Motor neuron (in vitro differentiated cells): ENCODE measurements around the gene MYOM1. TPM values are rescaled to one million over a fixed set of nuclear protein-coding genes. Genes with fewer than 3 reads are reported as not detected.

Source experiments
- ATAC-seq, 8 experiments: fragments of 200-7000 bp; cut with Tn5 transposase; replicated peaks in 6 of 8; 2 replicates each; pipeline ENCODE4 v1.8.0; 2021; ENCODE audit warnings: mild to moderate bottlenecking in 8 of 8, moderate library complexity in 8 of 8
- H3K27ac ChIP-seq, 2 donors: fragments of 250-450 bp; sonication (Bioruptor Pico); 2 replicates each; pipeline ENCODE4 v1.9.0; 2021; ENCODE audit warnings: antibody characterized with exemption in 2 of 2, mild to moderate bottlenecking in 2 of 2, moderate library complexity in 1 of 2
- H3K4me1 ChIP-seq, 2 donors: fragments of 250-450 bp; sonication (Bioruptor Pico); replicated peaks in 1 of 2; 2 replicates each; pipeline ENCODE4 v1.6.1; 2021; ENCODE audit warnings: antibody characterized with exemption in 2 of 2, mild to moderate bottlenecking in 2 of 2, moderate library complexity in 1 of 2
- H3K4me3 ChIP-seq, 5 donors: fragments of 250-450 bp; sonication (Bioruptor Pico); 2 replicates each; pipeline ENCODE4 v1.9.0; 2021; ENCODE audit warnings: antibody characterized with exemption in 5 of 5, mild to moderate bottlenecking in 5 of 5, moderate library complexity in 4 of 5
- WGBS, 10 experiments: fragments of 450-650 bp; shearing (Covaris generic); methylation state at CpG; one replicate each; pipeline ENCODE4 v1.0.0; 2022; 5-methylcytosine and 5-hydroxymethylcytosine counted together
- in situ Hi-C, 9 experiments: fragments of 400-800 bp; cut with MboI; loops; one replicate each; pipeline ENCODE4 v1.15.0; 2021; ENCODE audit warnings: low sequenced_read_pairs in 9 of 9, low pct_unique_long_range_greater_than_20kb in 2 of 9; ENCODE audit not compliant: unreplicated experiment in 9 of 9
- total RNA-seq, 8 experiments: library from RNA; unstranded; fragments of 300-600 nt; gene quantifications; 2 replicates each; pipeline versions ENCODE4 v1.2.3 to v1.2.4, GENCODE V29; 2022

MYOM1 gene
- total RNA-seq, 8 experiments from 2014 or later = 0.42 to 4.4 (median 1.2) TPM

DNA sequence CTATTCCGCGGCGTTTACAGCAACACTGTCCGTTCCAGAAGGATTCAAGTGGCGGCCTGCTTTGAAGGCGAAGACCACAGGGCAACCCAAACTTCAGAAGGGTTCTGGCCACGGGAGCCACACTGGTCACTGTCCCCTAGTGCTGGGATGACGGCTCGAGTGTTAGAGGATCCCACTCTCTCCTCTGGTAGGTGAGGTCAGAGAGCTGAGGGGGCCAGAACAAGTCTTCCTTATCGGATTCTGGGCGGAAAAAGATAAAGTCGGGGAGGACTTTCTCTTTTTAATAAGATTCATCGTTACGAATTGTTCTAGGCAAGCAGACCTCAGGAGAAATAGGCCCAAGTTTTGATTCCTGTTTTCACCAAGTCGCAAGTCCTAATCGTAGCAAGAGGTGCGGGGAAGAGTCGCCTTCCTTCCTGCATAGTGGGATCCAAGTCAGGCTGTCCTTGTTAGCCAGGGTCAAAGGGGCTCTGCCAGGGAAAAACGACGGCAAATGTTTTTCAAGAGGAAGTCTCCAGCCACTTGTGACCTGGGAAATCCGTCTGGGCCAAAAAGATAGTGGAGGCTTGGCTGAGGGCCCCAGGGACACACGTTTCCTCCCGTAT is 27.0 kb upstream of the MYOM1 start:
- in situ Hi-C loops = loop anchor here in 6 of 9 experiments (10.0 to 25.0 kb wide), 2 partner anchors 302 to 309 kb away; no protein-coding TSS in a partner anchor

DNA sequence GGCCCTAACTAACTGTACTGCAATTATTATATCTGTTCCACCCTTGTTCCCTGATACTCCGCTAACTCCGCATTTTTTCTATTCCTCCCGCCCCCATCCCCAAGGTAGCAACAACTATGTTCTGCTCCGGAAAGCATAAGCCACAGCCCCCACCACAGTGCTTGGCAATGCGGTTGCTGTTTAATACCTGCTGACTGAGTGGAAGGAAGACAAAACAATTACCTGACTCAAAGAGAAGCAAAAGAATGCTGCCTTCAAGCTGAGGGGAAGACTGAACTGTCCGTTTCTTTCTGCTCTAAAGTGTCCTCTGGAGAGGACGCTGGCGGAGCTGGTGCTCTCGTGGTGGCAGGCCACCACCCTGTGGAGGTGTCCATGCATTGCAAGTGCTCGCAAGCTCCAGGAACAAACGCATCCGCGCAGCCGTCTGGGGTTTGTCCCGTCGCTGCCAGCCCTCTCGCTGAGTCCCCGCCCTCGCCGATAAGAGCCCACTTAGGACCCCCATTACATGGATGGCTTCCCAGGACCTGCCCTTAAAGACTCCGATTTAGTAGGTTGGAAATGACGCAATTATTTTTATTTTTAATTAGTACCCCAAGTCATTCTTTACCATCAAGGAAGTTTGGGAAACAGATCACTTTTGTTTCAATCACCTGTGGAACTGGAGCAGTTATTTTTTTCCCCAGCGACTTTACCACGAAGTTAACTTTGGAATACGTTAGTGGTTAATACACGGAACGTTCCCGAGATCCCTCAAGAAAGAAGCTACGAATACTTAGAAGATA is 26.3 kb upstream of the MYOM1 start:
- H3K27ac ChIP-seq = no peak overlapping the region
- H3K4me3 ChIP-seq = peak overlapping the region in 1 of 5 donors; percentile 6
- WGBS, 10 experiments = 6 to 95% (median 78%) methylated on average over 1 to 25 of the region's 29 CpGs
- peak; percentile 34 to 64 (median 47) for ATAC-seq
- in situ Hi-C loops = loop anchor here in 6 of 9 experiments (10.0 to 25.0 kb wide), 2 partner anchors 301 to 309 kb away; no protein-coding TSS in a partner anchor
- H3K4me1 ChIP-seq = peaks cover 2 to 6% of the 10 kb centered on the region in 2 donors

More for the DNA sequence above, 27.0 kb upstream of the MYOM1 start:
- ATAC-seq = no peak
- 6 to 100% (median 78%) methylated on average over 3 to 21 of the region's 23 CpGs; no CpG with 5 or more reads in 1 of the 10 experiments for WGBS, 10 experiments
- peak overlapping the region in 1 of 2 donors; percentile 98 for H3K27ac ChIP-seq
- peak overlapping the region; percentile 75 to 97 (median 87) for H3K4me3 ChIP-seq
- H3K4me1 ChIP-seq = peaks cover 2 to 6% of the 10 kb centered on the region in 2 donors

DNA sequence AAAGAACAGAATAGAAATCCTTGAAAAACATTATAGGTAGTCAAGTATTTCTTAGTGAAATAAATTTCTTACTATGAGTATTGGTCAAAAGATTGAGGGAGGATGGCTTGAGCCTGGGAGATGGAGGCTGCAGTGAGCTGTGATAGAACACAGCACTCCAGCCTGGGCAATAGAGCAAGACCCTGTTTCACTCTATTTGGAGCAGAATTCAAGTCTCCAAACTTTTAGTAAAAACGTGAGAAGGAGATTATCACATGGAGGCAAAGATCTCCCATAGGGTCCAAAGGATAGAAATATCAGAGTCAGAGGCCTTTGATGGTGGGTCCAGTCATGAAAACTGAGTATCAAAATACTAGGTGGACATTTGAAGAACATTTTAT is 25.4 kb upstream of the MYOM1 start:
- 30 to 100% (median 77%) methylated on average over 1 of the region's 1 CpG; no CpG with 5 or more reads in 2 of the 10 experiments for WGBS, 10 experiments
- no peak overlapping the region for H3K4me3 ChIP-seq

DNA sequence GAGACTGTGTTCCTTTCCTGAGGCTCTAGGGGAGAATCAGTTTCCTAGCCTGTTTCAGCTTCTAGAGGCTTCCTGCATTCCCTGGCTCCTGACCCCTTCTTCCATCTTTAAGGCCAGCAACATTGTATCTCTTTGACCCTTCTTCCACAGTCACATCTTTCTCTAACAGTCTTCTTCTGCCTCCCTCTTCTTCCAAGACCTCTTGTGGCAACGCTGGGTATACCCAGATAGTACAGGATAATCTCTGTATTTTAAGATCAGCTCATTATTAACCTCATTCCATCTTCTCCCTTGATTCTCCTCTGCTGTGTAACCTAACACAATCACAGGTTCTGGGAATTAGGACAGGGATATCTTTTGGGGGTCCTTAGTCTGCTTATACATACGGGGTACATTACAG is 19.0 kb upstream of the MYOM1 start:
- in situ Hi-C loops = loop anchor here in 5 of 9 experiments (25.0 kb wide), 1 partner anchor 301 kb away; no protein-coding TSS in a partner anchor
- ATAC-seq = peak in 1 of 8 experiments; percentile 59
- Histone ChIP-seq H3K4me3 (no peak overlapping the region), H3K27ac (no peak overlapping the region), H3K4me1 (no peaks in the 10 kb centered on the region)
- 20 to 100% (median 87%) methylated on average over 1 to 2 of the region's 2 CpGs; no CpG with 5 or more reads in 4 of the 10 experiments for WGBS, 10 experiments

More for the DNA sequence above, 25.4 kb upstream of the MYOM1 start:
- Histone ChIP-seq H3K4me1 (peaks cover 2 to 6% of the 10 kb centered on the region in 2 donors), H3K27ac (no peak overlapping the region)
- in situ Hi-C loops = loop anchor here in 6 of 9 experiments (10.0 to 25.0 kb wide), 2 partner anchors 300 to 308 kb away; no protein-coding TSS in a partner anchor
- no peak for ATAC-seq

DNA sequence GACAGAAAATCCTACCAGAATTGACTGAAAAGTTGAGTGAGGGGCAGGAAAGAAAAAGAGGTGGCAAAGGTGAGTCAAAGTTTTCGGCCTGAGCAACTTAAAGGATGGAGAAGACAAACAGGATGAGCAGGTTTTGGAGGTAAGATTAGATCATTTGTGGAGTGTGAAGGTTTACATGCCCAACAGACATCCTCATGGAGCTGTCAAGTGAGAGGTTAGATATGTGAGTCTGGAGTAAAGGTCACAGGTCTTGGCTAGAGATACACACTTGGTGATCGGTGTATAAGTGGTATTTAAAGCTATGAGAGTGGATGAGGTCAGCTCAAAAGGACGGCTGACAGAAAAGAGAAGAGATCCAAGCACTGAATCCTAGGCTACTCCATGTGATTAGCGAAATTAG is 16.7 kb upstream of the MYOM1 start:
- Histone ChIP-seq H3K4me3 (no peak overlapping the region), H3K27ac (no peak overlapping the region), H3K4me1 (no peaks in the 10 kb centered on the region)
- in situ Hi-C loops = loop anchor here in 5 of 9 experiments (25.0 kb wide), 1 partner anchor 299 kb away; no protein-coding TSS in a partner anchor
- ATAC-seq = no peak
- WGBS, 10 experiments = 52 to 90% (median 74%) methylated on average over 1 to 4 of the region's 4 CpGs

DNA sequence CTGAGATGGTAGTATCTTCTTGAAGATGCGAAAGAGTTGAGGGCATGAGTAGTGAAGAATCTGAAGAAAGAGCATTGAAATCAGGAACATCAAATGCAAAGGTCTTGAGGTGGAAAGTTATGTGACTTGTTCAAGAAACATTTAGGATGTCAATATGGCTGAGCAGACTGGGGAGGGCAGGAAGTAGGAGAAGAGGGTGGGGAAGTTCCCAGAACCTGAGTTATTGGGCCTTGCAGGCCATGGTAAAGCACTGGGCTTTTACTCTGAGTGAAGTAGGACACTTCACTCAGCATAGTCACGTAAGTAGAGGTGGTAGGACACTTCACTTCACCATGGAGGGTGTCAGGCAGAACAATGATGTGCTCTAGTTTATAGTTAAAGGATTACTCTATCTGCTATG is 16.1 kb upstream of the MYOM1 start:
- no peak overlapping the region for H3K4me3 ChIP-seq
- WGBS, 10 experiments = 62 to 100% (median 83%) methylated on average over 1 to 2 of the region's 2 CpGs; no CpG with 5 or more reads in 3 of the 10 experiments
- no peaks in the 10 kb centered on the region for H3K4me1 ChIP-seq
- no peak overlapping the region for H3K27ac ChIP-seq
- no peak for ATAC-seq
- in situ Hi-C loops = loop anchor here in 5 of 9 experiments (25.0 kb wide), 1 partner anchor 299 kb away; no protein-coding TSS in a partner anchor

DNA sequence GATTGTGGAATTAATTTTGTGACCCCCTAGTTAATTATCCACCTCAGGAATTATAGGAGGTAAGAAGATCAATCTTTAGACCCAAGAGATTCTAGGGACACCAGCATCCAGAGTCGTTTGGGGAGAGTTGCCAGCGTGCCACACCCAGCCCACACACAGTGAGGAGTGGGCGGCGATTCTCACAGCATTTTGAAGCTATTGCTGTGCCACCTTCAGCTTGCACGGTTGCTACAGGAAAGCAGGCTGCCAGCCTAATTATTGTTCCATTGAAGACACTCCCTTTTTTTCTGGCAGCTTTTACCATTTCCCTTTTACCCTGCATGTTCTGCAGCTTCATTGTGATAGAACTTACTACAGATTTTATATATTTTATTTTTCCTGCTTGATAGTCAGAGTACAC is 14.7 kb upstream of the MYOM1 start:
- Histone ChIP-seq H3K27ac (no peak overlapping the region), H3K4me3 (no peak overlapping the region), H3K4me1 (no peaks in the 10 kb centered on the region)
- no peak for ATAC-seq
- 0 to 79% (median 32%) methylated on average over 1 to 5 of the region's 5 CpGs; no CpG with 5 or more reads in 1 of the 10 experiments for WGBS, 10 experiments
- in situ Hi-C loops = loop anchor here in 5 of 9 experiments (25.0 kb wide), 1 partner anchor 297 kb away; no protein-coding TSS in a partner anchor

DNA sequence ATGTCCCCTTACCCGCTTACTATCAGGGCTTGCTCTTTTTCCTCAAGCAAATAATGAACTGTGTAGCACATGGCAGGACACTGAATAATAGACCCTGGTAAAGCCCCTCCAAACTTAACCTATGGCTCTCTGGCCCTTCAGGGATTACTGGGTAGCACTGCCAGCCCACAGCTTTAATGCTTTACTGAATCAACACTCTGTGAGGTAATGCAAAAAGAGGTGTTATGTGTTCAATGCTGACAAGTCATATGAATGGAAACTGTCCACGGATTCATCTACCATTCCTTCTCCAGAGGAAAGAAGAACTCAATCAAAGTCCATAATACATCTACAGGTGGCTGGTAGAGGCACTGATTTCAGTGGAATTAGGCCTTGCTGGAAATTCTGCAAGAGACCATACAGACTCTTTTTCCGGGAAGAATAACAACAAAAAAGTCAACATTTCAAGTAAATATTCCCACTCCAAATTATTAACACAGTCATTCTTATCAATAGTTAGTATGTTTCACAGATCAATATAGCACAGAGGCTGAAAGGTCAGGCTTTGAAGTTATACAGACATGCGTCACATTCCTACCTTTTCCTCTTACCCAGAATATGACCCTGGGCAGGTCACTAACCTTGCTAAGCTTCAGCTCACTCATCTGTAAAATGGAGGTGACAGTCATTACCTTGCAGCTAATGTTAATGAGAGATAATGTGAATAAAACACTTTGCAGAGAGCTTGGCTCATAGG is 13.8 kb upstream of the MYOM1 start:
- WGBS, 10 experiments = 53 to 92% (median 74%) methylated on average over 1 to 4 of the region's 4 CpGs
- ATAC-seq = no peak
- H3K4me3 ChIP-seq = no peak overlapping the region
- H3K27ac ChIP-seq = no peak overlapping the region
- in situ Hi-C loops = loop anchor here in 5 of 9 experiments (25.0 kb wide), 1 partner anchor 296 kb away; no protein-coding TSS in a partner anchor
- no peaks in the 10 kb centered on the region for H3K4me1 ChIP-seq

DNA sequence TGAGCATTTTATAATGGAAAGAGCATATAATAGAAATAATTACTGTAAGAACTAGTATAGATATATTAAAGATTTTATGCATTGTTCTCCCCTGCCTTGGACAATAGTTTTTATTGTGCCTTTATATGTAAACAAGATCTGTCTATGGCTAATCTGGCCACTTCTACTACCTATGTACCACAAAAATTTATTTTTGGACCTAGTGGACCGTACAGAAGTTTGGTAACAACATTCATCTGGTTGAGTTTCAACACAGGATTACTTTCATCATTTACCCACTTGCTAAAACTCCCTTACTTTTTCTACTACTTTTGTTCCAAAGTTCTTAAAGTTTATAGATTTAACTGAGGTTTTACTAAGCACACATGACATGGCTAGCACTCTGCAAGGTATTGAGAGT is 13.2 kb upstream of the MYOM1 start:
- H3K4me1 ChIP-seq = no peaks in the 10 kb centered on the region
- WGBS, 10 experiments = 75 to 100% (median 86%) methylated on average over 1 of the region's 1 CpG; no CpG with 5 or more reads in 3 of the 10 experiments
- in situ Hi-C loops = loop anchor here in 5 of 9 experiments (25.0 kb wide), 1 partner anchor 296 kb away; no protein-coding TSS in a partner anchor

DNA sequence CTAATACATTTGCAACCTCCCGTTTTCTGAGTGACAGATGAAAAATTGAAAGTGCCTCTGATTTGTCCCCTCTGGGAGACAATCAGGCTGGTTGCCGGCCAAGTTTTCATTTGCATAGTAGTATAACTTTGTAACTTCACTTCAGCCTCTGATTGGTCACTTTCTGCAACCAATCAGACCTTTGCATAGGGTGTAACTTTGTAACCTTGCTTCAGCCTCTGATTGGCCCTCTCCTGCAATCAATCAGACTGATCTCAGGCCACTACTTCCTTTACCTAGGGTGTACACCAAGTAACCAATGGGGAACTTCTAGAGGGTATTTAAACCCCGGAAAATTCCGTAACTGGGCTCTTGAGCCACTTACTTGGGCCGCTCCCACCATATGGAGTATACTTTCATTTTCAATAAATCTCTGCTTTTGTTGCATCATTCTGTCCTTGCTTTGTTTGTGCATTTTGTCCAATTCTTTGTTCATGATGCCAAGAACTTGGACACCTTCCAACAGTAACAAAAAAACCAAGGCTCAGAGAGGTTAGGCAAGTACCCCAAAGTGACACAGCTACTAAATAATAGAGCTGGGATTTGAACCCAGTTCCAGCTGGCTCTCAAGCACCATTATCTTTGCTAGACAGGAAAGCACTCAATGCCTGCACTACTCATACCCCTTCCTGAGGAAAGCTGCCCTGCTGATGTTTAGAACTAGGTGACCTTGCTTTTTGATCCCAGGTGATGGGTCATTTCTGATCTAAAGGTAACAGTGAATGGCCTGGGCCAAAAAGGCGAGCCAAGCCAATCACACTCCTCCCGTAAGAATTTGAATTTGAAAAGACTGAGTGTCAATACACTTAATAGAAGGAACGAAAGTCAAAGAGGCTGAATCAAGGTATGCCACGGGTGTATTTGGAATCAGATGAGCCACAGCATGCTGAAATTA is 10.9 kb upstream of the MYOM1 start:
- H3K27ac ChIP-seq = no peak overlapping the region
- H3K4me1 ChIP-seq = no peaks in the 10 kb centered on the region
- in situ Hi-C loops = loop anchor here in 5 of 9 experiments (25.0 kb wide), 1 partner anchor 293 kb away; no protein-coding TSS in a partner anchor
- WGBS, 10 experiments = 56 to 100% (median 79%) methylated on average over 2 to 8 of the region's 9 CpGs
- peak in 3 of 8 experiments; percentile 39 to 89 (median 86) for ATAC-seq
- no peak overlapping the region for H3K4me3 ChIP-seq

More for the DNA sequence above, 13.2 kb upstream of the MYOM1 start:
- Histone ChIP-seq H3K4me3 (no peak overlapping the region), H3K27ac (no peak overlapping the region)
- no peak for ATAC-seq

DNA sequence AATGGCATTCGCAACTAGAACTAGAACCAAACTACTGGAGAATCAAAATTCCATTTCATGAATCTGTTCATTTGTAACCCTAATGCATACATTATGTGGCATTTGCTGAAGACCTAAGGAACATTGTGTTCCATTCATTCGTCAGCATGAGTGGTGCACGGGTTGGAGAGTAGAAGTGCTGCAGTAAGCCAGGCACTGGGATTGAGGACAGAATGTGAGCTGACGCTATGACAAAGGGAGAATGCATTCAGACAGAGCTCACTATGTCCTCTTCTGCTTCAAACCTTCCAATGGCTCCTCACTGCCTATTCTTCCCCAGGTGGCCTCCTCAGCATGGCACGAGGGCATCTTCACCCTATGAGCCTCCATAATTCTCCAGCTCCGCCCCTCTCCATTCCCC is 6.3 kb upstream of the MYOM1 start:
- no peaks in the 10 kb centered on the region for H3K4me1 ChIP-seq
- in situ Hi-C loops = loop anchor here in 5 of 9 experiments (25.0 kb wide), 1 partner anchor 289 kb away; no protein-coding TSS in a partner anchor
- no peak overlapping the region for H3K4me3 ChIP-seq
- no peak for ATAC-seq
- no peak overlapping the region for H3K27ac ChIP-seq
- WGBS, 10 experiments = 50 to 100% (median 92%) methylated on average over 1 to 4 of the region's 6 CpGs; no CpG with 5 or more reads in 1 of the 10 experiments
